Endodermal cell (in vitro differentiated cells): ENCODE measurements around the gene HBZ. TPM values are rescaled to one million over a fixed set of nuclear protein-coding genes. Genes with fewer than 3 reads are reported as not detected.
"Not testable (repeated sequence)": the region's sequence is repeated elsewhere in the genome, so short reads cannot be mapped to it uniquely, and the experiment has no call there.

Source experiments
- DNase-seq: peaks from one replicate; pipeline ENCODE4 v3.0.0-alpha.2; 2017
- H3K27ac ChIP-seq: 2 replicates; pipeline ENCODE4 v1.5.1; 2013; ENCODE audit warnings: mild to moderate bottlenecking, low read depth, low read length, moderate library complexity
- H3K27me3 ChIP-seq: 2 replicates; pipeline ENCODE4 v1.6.1; 2013; ENCODE audit warnings: mild to moderate bottlenecking, low read length, moderate library complexity; ENCODE audit not compliant: insufficient read depth, control insufficient read depth, poor library complexity, severe bottlenecking
- H3K36me3 ChIP-seq: 2 replicates; pipeline ENCODE4 v1.7.0; 2013; ENCODE audit warnings: mild to moderate bottlenecking, low read length, moderate library complexity; ENCODE audit not compliant: control insufficient read depth, insufficient read depth
- H3K4me1 ChIP-seq: one replicate; pipeline ENCODE4 v1.7.0; 2013; ENCODE audit warnings: low read length; ENCODE audit not compliant: control insufficient read depth, insufficient read depth
- H3K4me3 ChIP-seq: 2 replicates; pipeline ENCODE4 v1.5.1; 2013; ENCODE audit warnings: mild to moderate bottlenecking, low read length, moderate library complexity
- H3K9ac ChIP-seq: 2 replicates; pipeline ENCODE4 v1.6.1; 2013; ENCODE audit warnings: mild to moderate bottlenecking, low read length, moderate library complexity; ENCODE audit not compliant: poor library complexity, severe bottlenecking; ENCODE audit errors: extremely low read depth
- H3K9me3 ChIP-seq: 2 replicates; pipeline ENCODE4 v1.6.1; 2013; ENCODE audit warnings: mild to moderate bottlenecking, low read length, moderate library complexity; ENCODE audit not compliant: control insufficient read depth
- H3K27ac Mint-ChIP-seq: 2 replicates; pipeline ENCODE4 v1.8.0; 2020; ENCODE audit warnings: mixed read lengths
- H3K27me3 Mint-ChIP-seq: 2 replicates; pipeline ENCODE4 v1.8.0; 2021; ENCODE audit warnings: mild to moderate bottlenecking, mixed read lengths; ENCODE audit not compliant: insufficient read depth
- H3K36me3 Mint-ChIP-seq: 2 replicates; pipeline ENCODE4 v1.8.0; 2020; ENCODE audit warnings: low read depth, mixed read lengths
- H3K4me1 Mint-ChIP-seq: 2 replicates; pipeline ENCODE4 v1.8.0; 2020; ENCODE audit warnings: mixed read lengths
- H3K4me3 Mint-ChIP-seq: 2 replicates; pipeline ENCODE4 v1.8.0; 2020; ENCODE audit warnings: mild to moderate bottlenecking, moderate library complexity, mixed read lengths
- H3K9me3 Mint-ChIP-seq: 2 replicates; pipeline ENCODE4 v1.8.0; 2020; ENCODE audit warnings: mild to moderate bottlenecking, mixed read lengths
- whole genome bisulfite sequencing, 2 experiments: methylation state at CpG; one replicate each; pipeline versions ENCODE4 v1.1.5 to v1.1.7; 2013; ENCODE audit warnings: missing lambda C conversion rate in 2 of 2, mixed read lengths in 1 of 2; ENCODE audit not compliant: insufficient coverage in 1 of 2, insufficient read length in 1 of 2; 5-methylcytosine and 5-hydroxymethylcytosine counted together
- total RNA-seq, 2 donors: library from RNA; stranded (reverse); fragmentation: NEBNext Ultra II Directional in 1 of 2; extraction: Animal tissue kit (Norgen Biotek cat#: 25700) in 1 of 2; gene quantifications; 2 replicates in 1 of 2; 3 replicates in 1 of 2; pipeline ENCODE4 v1.2.1, GENCODE V29; 2021
- TF ChIP-seq, protein P1 (sequence below): fragments of 200-600 bp; sonication (generic); conservative IDR thresholded peaks from 2 replicates; pipeline ENCODE4 v1.5.0; 2021; ENCODE audit warnings: antibody characterized with exemption, mild to moderate bottlenecking

The HBZ gene
- total RNA-seq, 2 donors from 2014 or later: not detected

DNA sequence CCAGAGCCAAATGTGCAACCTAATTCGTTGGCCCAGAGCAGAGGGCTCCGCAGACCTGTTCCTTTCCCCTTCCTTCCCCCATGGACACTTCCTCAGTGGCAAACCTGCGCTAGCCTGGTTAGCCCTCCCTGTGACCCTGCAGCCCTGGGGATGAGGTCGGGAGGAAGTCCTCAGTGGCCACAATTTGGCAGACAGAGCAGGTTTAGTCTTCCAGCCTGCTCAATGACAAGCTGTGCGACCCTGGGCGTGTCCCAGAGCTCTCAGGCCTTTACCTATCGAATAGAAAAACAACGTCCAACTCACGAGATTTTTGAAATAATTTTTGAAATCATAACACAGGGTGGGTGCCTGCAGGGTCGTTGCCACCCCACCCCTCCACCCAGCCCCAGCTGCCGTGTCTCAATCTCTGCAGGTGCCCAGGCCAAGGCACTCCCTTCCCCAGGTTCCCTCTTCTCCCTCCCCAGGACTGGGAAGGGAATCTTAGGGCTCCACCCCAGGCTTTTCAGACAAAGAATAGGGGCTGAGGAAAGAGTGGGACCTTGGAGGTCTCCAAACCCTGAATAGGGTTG is 14.8 kb downstream of the HBZ start:
- H3K36me3 ChIP-seq: no peaks in the 10 kb centered on the region
- DNase-seq: no peak
- no peak overlapping the region for H3K27ac ChIP-seq
- H3K4me3 Mint-ChIP-seq: no peak overlapping the region
- H3K27me3 Mint-ChIP-seq: peaks cover 74% of the 10 kb centered on the region
- no peak overlapping the region for H3K27ac Mint-ChIP-seq
- H3K4me3 ChIP-seq: no peak overlapping the region
- no peaks in the 10 kb centered on the region for H3K36me3 Mint-ChIP-seq
- H3K9ac ChIP-seq: no peak overlapping the region
- no peaks in the 10 kb centered on the region for H3K4me1 ChIP-seq
- H3K9me3 ChIP-seq: no peaks in the 10 kb centered on the region
- peaks cover 5% of the 10 kb centered on the region for H3K4me1 Mint-ChIP-seq
- 38 to 39% methylated on average over 8 to 11 of the region's 11 CpGs for WGBS, 2 experiments
- no peaks in the 10 kb centered on the region for H3K9me3 Mint-ChIP-seq
- TF ChIP-seq, protein P1, sequence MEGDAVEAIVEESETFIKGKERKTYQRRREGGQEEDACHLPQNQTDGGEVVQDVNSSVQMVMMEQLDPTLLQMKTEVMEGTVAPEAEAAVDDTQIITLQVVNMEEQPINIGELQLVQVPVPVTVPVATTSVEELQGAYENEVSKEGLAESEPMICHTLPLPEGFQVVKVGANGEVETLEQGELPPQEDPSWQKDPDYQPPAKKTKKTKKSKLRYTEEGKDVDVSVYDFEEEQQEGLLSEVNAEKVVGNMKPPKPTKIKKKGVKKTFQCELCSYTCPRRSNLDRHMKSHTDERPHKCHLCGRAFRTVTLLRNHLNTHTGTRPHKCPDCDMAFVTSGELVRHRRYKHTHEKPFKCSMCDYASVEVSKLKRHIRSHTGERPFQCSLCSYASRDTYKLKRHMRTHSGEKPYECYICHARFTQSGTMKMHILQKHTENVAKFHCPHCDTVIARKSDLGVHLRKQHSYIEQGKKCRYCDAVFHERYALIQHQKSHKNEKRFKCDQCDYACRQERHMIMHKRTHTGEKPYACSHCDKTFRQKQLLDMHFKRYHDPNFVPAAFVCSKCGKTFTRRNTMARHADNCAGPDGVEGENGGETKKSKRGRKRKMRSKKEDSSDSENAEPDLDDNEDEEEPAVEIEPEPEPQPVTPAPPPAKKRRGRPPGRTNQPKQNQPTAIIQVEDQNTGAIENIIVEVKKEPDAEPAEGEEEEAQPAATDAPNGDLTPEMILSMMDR: no peak
- H3K27me3 ChIP-seq: peaks cover 84% of the 10 kb centered on the region

DNA sequence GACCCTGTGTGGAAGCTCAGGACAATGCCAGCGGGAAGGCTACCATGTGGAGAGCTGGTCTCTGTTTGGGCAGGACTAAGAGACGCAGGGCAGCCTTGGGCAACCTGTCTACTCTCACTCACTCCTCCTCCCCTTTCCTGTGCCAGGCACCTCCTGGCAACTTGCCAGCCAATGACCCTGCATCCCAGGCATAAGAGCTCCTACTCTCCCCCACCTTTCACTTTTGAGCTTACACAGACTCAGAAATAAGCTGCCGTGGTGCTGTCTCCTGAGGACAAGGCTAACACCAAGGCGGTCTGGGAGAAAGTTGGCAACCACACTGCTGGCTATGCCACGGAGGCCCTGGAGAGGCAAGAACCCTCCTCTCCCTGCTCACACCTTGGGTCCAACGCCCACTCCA is 16.0 kb downstream of the HBZ start:
- peaks cover 73% of the 10 kb centered on the region for H3K27me3 Mint-ChIP-seq
- no peaks in the 10 kb centered on the region for H3K36me3 ChIP-seq
- peaks cover 5% of the 10 kb centered on the region for H3K4me1 Mint-ChIP-seq
- peaks cover 80% of the 10 kb centered on the region for H3K27me3 ChIP-seq
- H3K9ac ChIP-seq: no peak overlapping the region
- H3K9me3 Mint-ChIP-seq: no peaks in the 10 kb centered on the region
- TF ChIP-seq, protein P1: no peak
- H3K27ac Mint-ChIP-seq: no peak overlapping the region
- DNase-seq: no peak
- no peaks in the 10 kb centered on the region for H3K4me1 ChIP-seq
- no peak overlapping the region for H3K27ac ChIP-seq
- H3K36me3 Mint-ChIP-seq: no peaks in the 10 kb centered on the region
- no peaks in the 10 kb centered on the region for H3K9me3 ChIP-seq
- H3K4me3 Mint-ChIP-seq: no peak overlapping the region
- WGBS, 2 experiments: 83 to 87% methylated on average over 3 to 6 of the region's 6 CpGs
- no peak overlapping the region for H3K4me3 ChIP-seq

DNA sequence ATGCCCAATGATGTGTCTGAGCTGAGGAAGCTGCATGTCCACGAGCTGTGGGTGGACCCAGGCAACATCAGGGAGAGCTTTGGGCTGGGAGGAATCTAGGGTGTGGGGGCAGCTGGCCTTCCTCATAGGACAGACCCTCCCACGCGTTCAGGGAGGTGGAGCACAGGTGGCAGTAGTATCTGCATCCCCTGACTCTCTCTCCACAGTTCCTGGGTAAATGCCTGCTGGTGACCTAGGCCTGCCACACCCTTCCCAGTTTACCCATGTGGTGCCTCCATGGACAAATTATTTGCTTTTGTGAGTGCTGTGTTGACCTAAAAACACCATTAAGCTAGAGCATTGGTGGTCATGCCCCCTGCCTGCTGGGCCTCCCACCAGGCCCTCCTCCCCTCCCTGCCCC is 16.6 kb downstream of the HBZ start:
- Histone ChIP-seq H3K27ac (no peak overlapping the region), H3K9me3 (no peaks in the 10 kb centered on the region), H3K9ac (no peak overlapping the region), H3K27me3 (peaks cover 82% of the 10 kb centered on the region), H3K4me3 (no peak overlapping the region), H3K4me1 (no peaks in the 10 kb centered on the region), H3K36me3 (no peaks in the 10 kb centered on the region)
- Mint-ChIP-seq H3K9me3 (no peaks in the 10 kb centered on the region), H3K36me3 (no peaks in the 10 kb centered on the region), H3K27ac (no peak overlapping the region), H3K4me1 (peaks cover 5% of the 10 kb centered on the region), H3K4me3 (no peak overlapping the region), H3K27me3 (peaks cover 78% of the 10 kb centered on the region)
- WGBS, 2 experiments: 59 to 75% methylated on average over 1 to 3 of the region's 3 CpGs
- TF ChIP-seq, protein P1: no peak
- DNase-seq: no peak

DNA sequence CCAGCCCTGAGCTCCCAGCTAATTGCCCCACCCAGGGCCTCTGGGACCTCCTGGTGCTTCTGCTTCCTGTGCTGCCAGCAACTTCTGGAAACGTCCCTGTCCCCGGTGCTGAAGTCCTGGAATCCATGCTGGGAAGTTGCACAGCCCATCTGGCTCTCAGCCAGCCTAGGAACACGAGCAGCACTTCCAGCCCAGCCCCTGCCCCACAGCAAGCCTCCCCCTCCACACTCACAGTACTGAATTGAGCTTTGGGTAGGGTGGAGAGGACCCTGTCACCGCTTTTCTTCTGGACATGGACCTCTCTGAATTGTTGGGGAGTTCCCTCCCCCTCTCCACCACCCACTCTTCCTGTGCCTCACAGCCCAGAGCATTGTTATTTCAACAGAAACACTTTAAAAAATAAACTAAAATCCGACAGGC is 17.7 kb downstream of the HBZ start:
- H3K27ac Mint-ChIP-seq, H3K9ac ChIP-seq, H3K4me1 ChIP-seq, H3K36me3 Mint-ChIP-seq, H3K4me3 Mint-ChIP-seq, H3K4me3 ChIP-seq, H3K9me3 Mint-ChIP-seq, H3K36me3 ChIP-seq, H3K9me3 ChIP-seq, H3K27ac ChIP-seq: not testable (repeated sequence)
- H3K4me1 Mint-ChIP-seq: peaks cover 12% of the 10 kb centered on the region
- peaks cover 90% of the 10 kb centered on the region for H3K27me3 ChIP-seq
- H3K27me3 Mint-ChIP-seq: peaks cover 85% of the 10 kb centered on the region
- WGBS, 2 experiments: 2 to 5% methylated on average over 3 to 5 of the region's 5 CpGs
- peak; percentile 84 for DNase-seq
